LNCaP clone FGC (cell line): ENCODE data around the gene CREBBP.

Source experiments
- DNase-seq: peaks from one replicate; pipeline ENCODE4 v3.0.0-alpha.2; 2011; ENCODE audit warnings: low read depth
- H3K4me3 ChIP-seq: 2 replicates; pipeline ENCODE4 v1.5.1; 2011; ENCODE audit warnings: mild to moderate bottlenecking, low read depth, low read length, control low read depth
- CTCF ChIP-seq: IDR thresholded peaks from 2 replicates; pipeline ENCODE4 v1.5.1; 2012; ENCODE audit warnings: mild to moderate bottlenecking; ENCODE audit not compliant: control insufficient read depth, insufficient read depth; ENCODE audit errors: extremely low read depth

The CREBBP gene

GRCh38 chr16:3761375-3762106, 119.0 kb downstream of the CREBBP start:
- no peak for DNase-seq
- TF ChIP-seq CTCF = no peak
- no peak overlapping the region for H3K4me3 ChIP-seq

- no peak overlapping the region for H3K4me3 ChIP-seq
- TF ChIP-seq CTCF = no peak
- DNase-seq = no peak
These were observed 120.0 kb downstream of the CREBBP start for GRCh38 chr16:3760518-3760917.

GRCh38 chr16:3759736-3760135, 120.8 kb downstream of the CREBBP start:
- no peak for DNase-seq
- H3K4me3 ChIP-seq = no peak overlapping the region
- no peak for TF ChIP-seq CTCF

GRCh38 chr16:3756113-3756512, 124.4 kb downstream of the CREBBP start:
- no peak overlapping the region for H3K4me3 ChIP-seq
- no peak for TF ChIP-seq CTCF
- no peak for DNase-seq

- no peak for TF ChIP-seq CTCF
These were observed 125.3 kb downstream of the CREBBP start for GRCh38 chr16:3755249-3755648.

GRCh38 chr16:3754772-3755171, 125.7 kb downstream of the CREBBP start:
- DNase-seq = no peak
- TF ChIP-seq CTCF = no peak
- no peak overlapping the region for H3K4me3 ChIP-seq

More at GRCh38 chr16:3755249-3755648, 125.3 kb downstream of the CREBBP start:
- DNase-seq = no peak
- H3K4me3 ChIP-seq = no peak overlapping the region
